HUES64 (cell line): ENCODE measurements around the gene INO80.
"Not testable (repeated sequence)": the region's sequence is repeated elsewhere in the genome, so short reads cannot be mapped to it uniquely, and the experiment has no call there.

Experiments used
- H3K27ac ChIP-seq: 2 replicates; pipeline ENCODE4 v1.7.0; 2013; ENCODE audit warnings: low read depth, low read length, inconsistent platforms
- H3K27me3 ChIP-seq: 2 replicates; pipeline ENCODE4 v1.6.1; 2013; ENCODE audit warnings: mild to moderate bottlenecking, low read length; ENCODE audit not compliant: insufficient read depth
- H3K36me3 ChIP-seq: 2 replicates; pipeline ENCODE4 v1.6.1; 2013; ENCODE audit warnings: mild to moderate bottlenecking, low read length; ENCODE audit not compliant: insufficient read depth
- H3K4me1 ChIP-seq: 2 replicates; pipeline ENCODE4 v1.6.1; 2013; ENCODE audit warnings: mild to moderate bottlenecking, low read length, moderate library complexity; ENCODE audit not compliant: insufficient read depth
- H3K4me3 ChIP-seq: 2 replicates; pipeline ENCODE4 v1.5.1; 2013; ENCODE audit warnings: mild to moderate bottlenecking, low read length, moderate library complexity
- H3K9ac ChIP-seq: 2 replicates; pipeline ENCODE4 v1.6.1; 2013; ENCODE audit warnings: mild to moderate bottlenecking, low read depth, low read length
- H3K9me3 ChIP-seq: 2 replicates; pipeline ENCODE4 v1.6.1; 2013; ENCODE audit warnings: low read depth, low read length; ENCODE audit not compliant: insufficient read depth
- WGBS: fragments of 150-250, 120-280 bp; methylation state at CpG from one replicate; pipeline ENCODE4 v1.1.7; 2013; ENCODE audit warnings: missing lambda C conversion rate; 5-methylcytosine and 5-hydroxymethylcytosine counted together

Gene INO80

DNA sequence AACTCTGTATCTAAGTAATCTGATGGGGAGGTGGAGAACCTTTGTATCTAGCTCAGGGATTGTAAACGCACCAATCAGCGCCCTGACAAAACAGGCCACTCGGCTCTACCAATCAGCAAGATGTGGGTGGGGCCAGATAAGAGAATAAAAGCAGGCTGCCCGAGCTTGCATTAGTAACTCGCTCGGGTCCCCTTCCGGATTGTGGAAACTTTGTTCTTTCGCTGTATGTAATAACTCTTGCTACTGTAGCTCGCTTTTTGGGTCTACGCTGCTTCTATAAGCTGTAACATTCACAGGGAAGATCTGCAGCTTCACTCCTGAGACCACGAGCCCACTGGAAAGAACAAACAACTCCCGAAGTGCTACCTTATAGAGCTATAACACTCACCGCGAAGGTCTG lies 153.8 kb downstream of the INO80 start:
- WGBS, result 96% methylated on average over 14 of the region's 14 CpGs
- H3K9ac ChIP-seq, H3K36me3 ChIP-seq, H3K27ac ChIP-seq, H3K9me3 ChIP-seq, H3K27me3 ChIP-seq, H3K4me3 ChIP-seq: not testable (repeated sequence)
- H3K4me1 ChIP-seq, result peaks cover 15% of the 10 kb centered on the region

DNA sequence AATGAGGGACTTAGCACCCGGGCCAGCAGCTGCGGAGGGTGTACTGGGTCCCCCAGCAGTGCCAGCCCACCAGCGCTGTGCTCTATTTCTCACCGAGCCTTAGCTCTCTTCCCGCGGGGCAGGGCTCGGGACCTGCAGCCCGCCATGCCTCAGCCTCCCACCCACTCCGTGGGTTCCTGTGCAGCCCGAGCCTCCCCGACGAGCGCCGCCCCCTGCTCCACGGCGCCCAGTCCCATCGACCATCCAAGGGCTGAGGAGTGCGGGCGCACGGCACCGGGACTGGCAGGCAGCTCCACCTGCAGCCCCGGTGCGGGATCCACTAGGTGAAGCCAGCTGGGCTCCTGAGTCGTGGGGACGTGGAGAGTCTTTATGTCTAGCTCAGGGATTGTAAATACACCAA lies 154.3 kb downstream of the INO80 start:
- H3K36me3 ChIP-seq, H3K9ac ChIP-seq, H3K9me3 ChIP-seq, H3K4me3 ChIP-seq, H3K27me3 ChIP-seq, H3K27ac ChIP-seq: not testable (repeated sequence)
- H3K4me1 ChIP-seq, result peaks cover 15% of the 10 kb centered on the region
- WGBS, result 96% methylated on average over 25 of the region's 25 CpGs

DNA sequence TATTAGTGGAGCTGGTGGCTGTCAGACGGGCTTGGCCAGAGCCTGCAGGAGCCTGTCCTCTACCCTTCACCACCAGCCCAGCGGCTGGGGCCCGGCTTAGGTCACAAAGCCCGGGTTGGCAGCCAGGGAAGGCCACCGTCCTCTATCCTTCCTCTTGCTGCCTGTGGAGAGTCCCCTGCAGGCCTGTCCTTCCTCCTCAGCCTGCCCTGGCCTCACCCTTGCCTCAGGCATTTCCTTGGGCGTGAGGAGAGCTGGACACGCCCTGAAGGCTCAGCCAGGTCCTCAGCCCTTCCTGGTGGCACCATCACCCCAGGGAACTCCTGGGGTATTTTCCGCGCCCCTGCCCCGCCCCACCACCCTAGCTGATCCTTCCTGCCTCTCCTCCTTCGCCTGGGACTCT lies 155.2 kb downstream of the INO80 start:
- Histone ChIP-seq H3K9ac (no peak overlapping the region), H3K4me1 (peaks cover 11% of the 10 kb centered on the region), H3K27ac (no peak overlapping the region), H3K9me3 (no peaks in the 10 kb centered on the region), H3K36me3 (peaks cover 10% of the 10 kb centered on the region), H3K4me3 (no peak overlapping the region), H3K27me3 (no peaks in the 10 kb centered on the region)
- 89% methylated on average over 11 of the region's 11 CpGs for WGBS

DNA sequence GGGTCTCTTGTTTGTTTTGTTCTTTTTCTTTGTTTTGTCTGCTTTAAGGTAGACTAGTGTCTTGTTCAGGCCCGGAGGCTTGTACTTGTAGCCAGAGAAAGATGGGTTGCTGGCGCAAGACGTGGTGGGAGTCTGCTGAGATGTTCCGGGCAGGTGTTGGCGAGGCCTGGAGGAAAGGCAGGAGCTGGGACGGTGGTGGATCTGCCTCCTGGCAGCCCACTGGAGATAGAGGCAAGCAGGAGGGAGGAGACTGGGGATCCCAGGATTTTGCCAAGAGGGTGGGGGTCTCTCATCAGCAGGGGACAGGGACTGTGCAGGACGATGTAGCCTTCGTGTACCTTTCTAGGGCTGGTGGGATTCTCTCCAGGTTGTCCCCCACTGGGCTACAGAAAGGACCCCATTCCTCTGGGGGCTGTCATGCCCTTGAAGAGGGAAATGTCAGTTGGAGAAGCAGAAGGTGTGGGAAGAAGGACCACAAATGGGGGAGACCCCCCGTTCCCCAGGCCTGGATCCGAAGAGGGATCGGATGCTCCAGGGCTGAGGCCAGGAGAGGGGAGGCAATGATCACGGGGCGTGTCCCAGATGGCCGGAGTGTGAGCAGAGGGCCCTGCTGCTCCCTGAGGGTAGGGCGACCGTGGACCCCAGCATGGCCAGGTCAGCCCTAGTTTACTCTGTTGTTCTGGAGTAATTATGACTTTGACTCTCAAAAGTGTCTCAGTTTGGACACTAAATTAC lies 155.8 kb downstream of the INO80 start:
- Histone ChIP-seq H3K27ac (no peak overlapping the region), H3K4me3 (no peak overlapping the region), H3K27me3 (no peaks in the 10 kb centered on the region), H3K4me1 (peaks cover 11% of the 10 kb centered on the region), H3K36me3 (peaks cover 16% of the 10 kb centered on the region), H3K9me3 (no peaks in the 10 kb centered on the region), H3K9ac (no peak overlapping the region)
- WGBS, result 90% methylated on average over 16 of the region's 16 CpGs

DNA sequence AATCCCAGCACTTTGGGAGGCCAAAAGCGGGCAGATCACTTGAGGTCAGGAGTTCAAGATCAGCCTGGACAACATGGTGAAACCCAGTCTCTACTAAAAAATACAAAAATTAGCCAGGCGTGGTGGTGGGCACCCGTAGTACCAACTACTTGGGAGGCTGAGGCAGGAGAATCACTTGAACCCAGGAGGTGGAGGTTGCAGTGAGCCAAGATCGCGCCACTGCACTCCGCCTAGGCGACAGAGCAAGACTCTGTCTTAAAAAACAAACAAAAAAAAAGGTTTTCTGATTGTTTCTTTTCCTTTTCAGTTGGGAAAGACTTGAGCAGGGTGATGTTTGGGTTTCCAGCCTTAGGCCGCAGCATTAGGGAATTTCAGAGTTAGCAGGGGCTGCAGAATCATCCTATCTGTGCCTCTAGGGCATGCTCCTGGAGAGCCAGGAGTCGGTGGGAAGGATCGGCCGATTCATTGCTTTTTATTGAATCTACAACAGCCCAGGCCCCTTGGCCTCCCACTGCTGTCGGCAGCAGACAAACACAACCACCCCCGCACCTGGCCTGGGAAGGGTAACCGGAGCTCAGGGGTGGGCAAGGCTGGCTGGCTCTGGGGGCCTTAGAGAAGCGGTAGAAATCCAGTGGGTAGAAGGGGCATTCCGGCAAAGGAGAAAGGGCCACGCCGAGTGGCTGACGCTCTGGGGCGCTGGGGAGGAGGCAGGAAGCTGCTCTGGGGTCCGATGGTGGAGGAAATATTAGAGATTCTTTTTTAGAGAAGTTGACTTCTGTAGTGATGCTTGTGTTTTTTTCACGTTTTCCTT lies 156.5 kb downstream of the INO80 start:
- H3K9ac ChIP-seq, result no peak overlapping the region; the same call in 1 of the 2 replicates
- no peaks in the 10 kb centered on the region for H3K27me3 ChIP-seq
- 58% methylated on average over 22 of the region's 22 CpGs for WGBS
- peaks cover 22% of the 10 kb centered on the region for H3K36me3 ChIP-seq
- peak overlapping the region; percentile 41; the same call in 1 of the 2 replicates for H3K27ac ChIP-seq
- no peak overlapping the region for H3K4me3 ChIP-seq
- no peaks in the 10 kb centered on the region for H3K9me3 ChIP-seq
- H3K4me1 ChIP-seq, result peaks cover 11% of the 10 kb centered on the region

DNA sequence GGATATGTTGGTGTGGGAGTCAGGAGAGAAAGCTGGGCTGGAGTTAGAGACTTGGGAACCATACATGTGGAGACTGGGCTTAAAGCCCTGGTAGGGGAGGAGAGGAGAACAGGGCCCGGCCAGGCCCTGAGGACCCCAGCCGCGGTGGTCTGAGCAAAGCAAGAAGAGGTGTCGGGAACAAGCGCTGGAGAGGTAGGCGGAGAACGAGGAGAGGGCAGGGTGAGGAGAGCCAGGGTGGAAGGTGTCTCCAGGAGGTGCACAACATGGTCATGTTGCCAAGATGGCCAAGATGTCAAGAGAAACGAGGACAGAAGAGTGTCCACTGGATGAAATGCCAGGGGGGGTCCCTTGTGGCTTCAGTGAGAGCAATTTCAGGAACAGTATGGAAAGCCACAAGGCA lies 157.4 kb downstream of the INO80 start:
- Histone ChIP-seq H3K9me3 (no peaks in the 10 kb centered on the region), H3K9ac (no peak overlapping the region), H3K4me1 (peaks cover 11% of the 10 kb centered on the region), H3K36me3 (peaks cover 22% of the 10 kb centered on the region), H3K27me3 (no peaks in the 10 kb centered on the region), H3K4me3 (no peak overlapping the region), H3K27ac (no peak overlapping the region)
- WGBS, result 93% methylated on average over 8 of the region's 8 CpGs

- Histone ChIP-seq H3K9me3 (no peaks in the 10 kb centered on the region), H3K4me1 (peaks cover 11% of the 10 kb centered on the region), H3K9ac (no peak overlapping the region), H3K36me3 (peaks cover 22% of the 10 kb centered on the region), H3K27ac (no peak overlapping the region), H3K27me3 (no peaks in the 10 kb centered on the region), H3K4me3 (no peak overlapping the region)
- 91% methylated on average over 6 of the region's 6 CpGs for whole genome bisulfite sequencing
Observed at GRCh38 chr15:40958146-40958545, 157.9 kb downstream of the INO80 start.

- no peaks in the 10 kb centered on the region for H3K27me3 ChIP-seq
- no peak overlapping the region for H3K4me3 ChIP-seq
- peaks cover 22% of the 10 kb centered on the region for H3K36me3 ChIP-seq
- no peaks in the 10 kb centered on the region for H3K9me3 ChIP-seq
- no peak overlapping the region for H3K27ac ChIP-seq
- H3K9ac ChIP-seq, result no peak overlapping the region
- peaks cover 11% of the 10 kb centered on the region for H3K4me1 ChIP-seq
- WGBS, result 95% methylated on average over 9 of the region's 9 CpGs
Observed at GRCh38 chr15:40957581-40958051, 158.5 kb downstream of the INO80 start.

DNA sequence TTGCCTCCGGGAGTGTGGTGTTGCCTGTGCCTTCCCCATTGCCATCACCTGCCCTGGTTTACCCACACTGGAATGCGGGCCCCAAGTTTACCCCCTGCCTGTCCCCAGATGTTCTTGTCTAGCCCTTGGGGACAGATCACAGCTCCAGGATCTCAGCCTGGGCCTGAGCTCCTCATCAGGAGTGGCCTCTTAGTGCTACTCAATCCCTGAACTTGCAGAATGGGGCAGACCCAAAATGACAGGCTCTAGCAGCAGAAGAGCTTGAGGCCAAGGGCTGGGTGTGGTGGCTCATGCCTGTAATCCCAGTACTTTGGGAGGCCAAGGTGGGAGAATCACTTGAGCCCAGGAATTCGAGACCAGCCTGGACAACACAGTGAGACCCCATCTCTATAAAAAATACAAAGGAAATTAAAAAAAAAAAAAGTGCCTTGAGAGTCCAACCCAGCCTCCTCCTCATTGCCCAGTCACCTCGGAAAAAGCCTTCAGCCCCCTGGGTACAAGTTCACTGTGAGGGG lies 159.0 kb downstream of the INO80 start:
- peaks cover 11% of the 10 kb centered on the region for H3K4me1 ChIP-seq
- no peak overlapping the region for H3K4me3 ChIP-seq
- H3K9ac ChIP-seq, result no peak overlapping the region
- no peak overlapping the region for H3K27ac ChIP-seq
- H3K9me3 ChIP-seq, result no peaks in the 10 kb centered on the region
- 95% methylated on average over 3 of the region's 4 CpGs for WGBS
- H3K27me3 ChIP-seq, result peaks cover 3% of the 10 kb centered on the region; the same call in 1 of the 2 replicates
- peaks cover 22% of the 10 kb centered on the region for H3K36me3 ChIP-seq

DNA sequence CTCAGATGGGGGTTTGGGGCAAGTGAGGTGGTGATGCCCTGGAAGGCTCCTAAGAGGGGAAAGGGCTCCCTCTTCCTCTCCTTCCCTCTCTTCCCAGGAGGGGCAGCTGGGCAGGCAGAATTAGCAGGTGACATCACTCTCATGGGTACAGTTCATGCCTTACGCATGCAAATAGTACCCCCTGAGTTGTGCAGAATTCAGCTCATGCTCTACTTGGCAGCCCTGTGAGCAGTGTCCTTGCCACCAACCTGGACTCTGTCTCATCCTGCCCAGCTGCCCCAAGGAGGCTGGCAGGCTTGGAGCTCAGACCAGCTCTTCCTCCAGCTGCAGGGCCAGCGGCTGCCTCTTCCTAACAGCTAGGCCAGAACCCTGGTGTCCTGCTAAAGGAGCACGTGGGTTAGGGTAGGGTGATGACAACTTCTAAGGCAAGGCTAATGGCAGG lies 159.5 kb downstream of the INO80 start:
- 96% methylated on average over 3 of the region's 3 CpGs for WGBS

DNA sequence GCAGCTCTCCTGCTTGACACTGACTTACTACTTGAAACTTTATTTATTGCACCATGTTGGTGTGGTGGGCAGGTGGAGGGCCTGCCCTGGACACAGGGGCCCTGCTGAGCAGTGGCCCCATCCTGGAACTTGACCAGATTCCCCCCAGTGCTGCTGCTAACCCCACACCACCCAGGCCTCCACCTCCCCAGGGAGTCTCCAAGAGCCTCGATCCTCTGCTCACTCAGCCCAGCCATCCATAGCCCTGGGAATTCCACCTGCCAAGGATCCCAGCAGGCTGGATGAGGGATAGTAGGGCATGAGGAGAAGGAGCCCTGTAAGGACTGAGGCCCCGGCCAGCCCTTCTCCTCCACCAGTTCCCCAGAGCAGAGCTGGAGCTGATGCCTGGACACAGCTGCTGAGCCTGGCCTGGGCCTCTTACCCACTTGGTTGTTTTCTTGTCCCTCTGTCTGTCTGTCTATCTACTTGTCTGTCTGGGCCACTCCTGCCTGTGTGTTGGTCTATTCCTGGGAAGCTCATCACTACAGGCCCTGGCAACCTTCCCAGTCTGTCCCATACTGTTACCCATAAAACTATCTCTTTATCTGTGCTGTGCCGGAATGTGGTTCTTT lies 160.0 kb downstream of the INO80 start:
- Histone ChIP-seq H3K9me3 (no peaks in the 10 kb centered on the region), H3K36me3 (peaks cover 22% of the 10 kb centered on the region), H3K27ac (no peak overlapping the region), H3K4me1 (peaks cover 11% of the 10 kb centered on the region), H3K27me3 (peaks cover 8% of the 10 kb centered on the region; the same call in 1 of the 2 replicates), H3K9ac (no peak overlapping the region), H3K4me3 (no peak overlapping the region)
- WGBS, result 94% methylated on average over 1 of the region's 3 CpGs

More for the DNA sequence above, 159.5 kb downstream of the INO80 start:
- Histone ChIP-seq H3K36me3 (peaks cover 22% of the 10 kb centered on the region), H3K4me1 (peaks cover 11% of the 10 kb centered on the region), H3K9ac (no peak overlapping the region), H3K27ac (no peak overlapping the region), H3K27me3 (peaks cover 8% of the 10 kb centered on the region; the same call in 1 of the 2 replicates), H3K4me3 (no peak overlapping the region), H3K9me3 (no peaks in the 10 kb centered on the region)
